ENCODE results near the gene LILRB5.
A peak's percentile ranks its signal among the peaks of the same experiment; 100 is the strongest.
"Not testable (repeated sequence)": the region's sequence is repeated elsewhere in the genome, so short reads cannot be mapped to it uniquely, and the experiment has no call there.

LILRB5 gene

GRCh38 chr19:54217517-54218247 is 39.4 kb downstream of the LILRB5 start:
- DNase-seq (ENCODE audit: extremely low read depth in 1 of 2, low read depth in 1 of 2), result not testable (repeated sequence)

- no peak for DNase-seq (ENCODE audit: extremely low read depth in 1 of 2, low read depth in 1 of 2)
These were observed 40.2 kb downstream of the LILRB5 start for GRCh38 chr19:54216869-54217268.

- not testable (repeated sequence) for DNase-seq (ENCODE audit: extremely low read depth in 1 of 2, low read depth in 1 of 2)
These were observed 42.3 kb downstream of the LILRB5 start for GRCh38 chr19:54214734-54215133.

- not testable (repeated sequence) for DNase-seq (ENCODE audit: extremely low read depth in 1 of 2, low read depth in 1 of 2)
These were observed 42.9 kb downstream of the LILRB5 start for GRCh38 chr19:54214217-54214616.

GRCh38 chr19:54211235-54211634 is 45.8 kb downstream of the LILRB5 start:
- DNase-seq (ENCODE audit: extremely low read depth in 1 of 2, low read depth in 1 of 2), result no peak

- no peak for DNase-seq (ENCODE audit: extremely low read depth in 1 of 2, low read depth in 1 of 2)
These were observed 47.1 kb downstream of the LILRB5 start for GRCh38 chr19:54209811-54210494.

- DNase-seq (ENCODE audit: extremely low read depth in 1 of 2, low read depth in 1 of 2), result no peak
These were observed 47.8 kb downstream of the LILRB5 start for GRCh38 chr19:54209058-54209810.

- no peak for DNase-seq (ENCODE audit: extremely low read depth in 1 of 2, low read depth in 1 of 2)
These were observed 48.4 kb downstream of the LILRB5 start for GRCh38 chr19:54208784-54209057.

GRCh38 chr19:54207983-54208783 is 48.9 kb downstream of the LILRB5 start:
- DNase-seq (ENCODE audit: extremely low read depth in 1 of 2, low read depth in 1 of 2), result peak in 1 of 2 donors; percentile 38

GRCh38 chr19:54207676-54207982 is 49.4 kb downstream of the LILRB5 start:
- no peak for DNase-seq (ENCODE audit: extremely low read depth in 1 of 2, low read depth in 1 of 2)

GRCh38 chr19:54207193-54207592 is 49.9 kb downstream of the LILRB5 start:
- DNase-seq (ENCODE audit: extremely low read depth in 1 of 2, low read depth in 1 of 2), result not testable (repeated sequence)

GRCh38 chr19:54206831-54207177 is 50.3 kb downstream of the LILRB5 start:
- no peak for DNase-seq (ENCODE audit: extremely low read depth in 1 of 2, low read depth in 1 of 2)

GRCh38 chr19:54206030-54206830 is 50.8 kb downstream of the LILRB5 start:
- no peak for DNase-seq (ENCODE audit: extremely low read depth in 1 of 2, low read depth in 1 of 2)

- no peak for DNase-seq (ENCODE audit: extremely low read depth in 1 of 2, low read depth in 1 of 2)
These were observed 52.2 kb downstream of the LILRB5 start for GRCh38 chr19:54204767-54205468.

GRCh38 chr19:54203151-54203611 is 53.9 kb downstream of the LILRB5 start:
- no peak for DNase-seq (ENCODE audit: extremely low read depth in 1 of 2, low read depth in 1 of 2)

GRCh38 chr19:54201980-54202379 is 55.1 kb downstream of the LILRB5 start:
- DNase-seq (ENCODE audit: extremely low read depth in 1 of 2, low read depth in 1 of 2), result no peak

GRCh38 chr19:54201172-54201701 is 55.8 kb downstream of the LILRB5 start:
- DNase-seq (ENCODE audit: extremely low read depth in 1 of 2, low read depth in 1 of 2), result no peak
